GM23248 (cell line): ENCODE results near the gene TBX5.

Experiments used
- EZH2 ChIP-seq: fragments of 200-600 bp; sonication (generic); IDR thresholded peaks from 2 replicates; pipeline ENCODE4 v1.6.1; 2018; ENCODE audit warnings: antibody characterized with exemption, mild to moderate bottlenecking; ENCODE audit not compliant: insufficient read depth, poor library complexity, severe bottlenecking
- EZH2phosphoT487 ChIP-seq: fragments of 200-600 bp; sonication (generic); IDR thresholded peaks from 2 replicates; pipeline ENCODE4 v1.6.1; 2018; ENCODE audit warnings: antibody characterized with exemption, moderate library complexity, mild to moderate bottlenecking, low read depth; ENCODE audit not compliant: insufficient read depth

GRCh38 chr12:114381177-114381576, 24.8 kb downstream of the TBX5 start:
- TF ChIP-seq EZH2 (no peak), EZH2phosphoT487 (no peak)
